DOHH2 (cell line): ENCODE results near the gene SCGB1C2.

Experiments used
- H3F3A ChIP-seq: fragments of 200-600 bp; sonication (generic), shearing (Covaris generic); 2 replicates; pipeline ENCODE4 v1.6.0; 2016; ENCODE audit warnings: antibody characterized with exemption, mild to moderate bottlenecking; ENCODE audit not compliant: control insufficient read depth, insufficient read depth
- H3K27ac ChIP-seq: fragments of 200-600 bp; sonication (generic); 2 replicates; pipeline ENCODE4 v1.5.1; 2014; ENCODE audit warnings: low read depth, mild to moderate bottlenecking, low read length, moderate library complexity
- H3K27me3 ChIP-seq: fragments of 200-600 bp; sonication (generic); 2 replicates; pipeline ENCODE4 v1.6.1; 2014; ENCODE audit warnings: mild to moderate bottlenecking, low read length, mixed read lengths; ENCODE audit not compliant: control insufficient read depth
- H3K36me3 ChIP-seq: fragments of 200-600 bp; sonication (generic); 2 replicates; pipeline ENCODE4 v1.6.1; 2014; ENCODE audit warnings: mild to moderate bottlenecking, low read length, moderate library complexity, mixed read lengths; ENCODE audit not compliant: control insufficient read depth
- H3K4me1 ChIP-seq: fragments of 200-600 bp; sonication (generic); 2 replicates; pipeline ENCODE4 v1.6.1; 2014; ENCODE audit warnings: mild to moderate bottlenecking, low read length, mixed read lengths; ENCODE audit not compliant: control insufficient read depth
- H3K4me2 ChIP-seq: fragments of 200-600 bp; sonication (generic); 2 replicates; pipeline ENCODE4 v1.6.0; 2014; ENCODE audit warnings: mild to moderate bottlenecking, low read length, moderate library complexity
- H3K4me3 ChIP-seq: fragments of 200-600 bp; sonication (generic); 2 replicates; pipeline ENCODE4 v1.5.1; 2014; ENCODE audit warnings: mild to moderate bottlenecking, low read length, mixed read lengths
- H3K79me2 ChIP-seq: fragments of 200-600 bp; sonication (generic); 2 replicates; pipeline ENCODE4 v1.6.1; 2014; ENCODE audit warnings: mild to moderate bottlenecking, low read length, mixed read lengths; ENCODE audit not compliant: control insufficient read depth
- H3K9me2 ChIP-seq: fragments of 200-600 bp; sonication (generic); replicated peaks from 2 replicates; pipeline ENCODE4 v1.6.1; 2014; ENCODE audit warnings: mild to moderate bottlenecking, low read length, mixed read lengths; ENCODE audit not compliant: control insufficient read depth
- H3K9me3 ChIP-seq: fragments of 200-600 bp; sonication (generic); 2 replicates; pipeline ENCODE4 v1.6.1; 2014; ENCODE audit warnings: antibody characterized with exemption, low read length, mixed read lengths; ENCODE audit not compliant: control insufficient read depth, insufficient read depth
- H4K20me1 ChIP-seq: fragments of 200-600 bp; sonication (generic); 2 replicates; pipeline ENCODE4 v1.6.0; 2014; ENCODE audit warnings: low read depth, mild to moderate bottlenecking, antibody characterized with exemption, low read length, moderate library complexity; ENCODE audit not compliant: control insufficient read depth, insufficient read depth
- EZH2phosphoT487 ChIP-seq: fragments of 200-600 bp; sonication (generic); IDR thresholded peaks from 2 replicates; pipeline ENCODE4 v1.6.1; 2017; ENCODE audit warnings: borderline replicate concordance, mild to moderate bottlenecking, antibody characterized with exemption, low read length, moderate library complexity, mixed read lengths
- TF ChIP-seq, protein P1 (sequence below): fragments of 200-600 bp; sonication (generic); IDR thresholded peaks from one replicate; pipeline ENCODE4 v1.5.1; 2014; ENCODE audit warnings: antibody characterized with exemption, mild to moderate bottlenecking, low read depth, low read length; ENCODE audit not compliant: poor library complexity, severe bottlenecking

The SCGB1C2 gene

GRCh38 chr17:143785-144281 is 6.5 kb downstream of the SCGB1C2 start:
- H3K4me1 ChIP-seq, result no peaks in the 10 kb centered on the region
- H3K27ac ChIP-seq, result no peak overlapping the region
- H3K9me3 ChIP-seq, result no peaks in the 10 kb centered on the region
- H3K79me2 ChIP-seq, result no peaks in the 10 kb centered on the region
- H3K4me3 ChIP-seq, result no peak overlapping the region
- no peaks in the 10 kb centered on the region for H3K9me2 ChIP-seq
- TF ChIP-seq, protein P1, sequence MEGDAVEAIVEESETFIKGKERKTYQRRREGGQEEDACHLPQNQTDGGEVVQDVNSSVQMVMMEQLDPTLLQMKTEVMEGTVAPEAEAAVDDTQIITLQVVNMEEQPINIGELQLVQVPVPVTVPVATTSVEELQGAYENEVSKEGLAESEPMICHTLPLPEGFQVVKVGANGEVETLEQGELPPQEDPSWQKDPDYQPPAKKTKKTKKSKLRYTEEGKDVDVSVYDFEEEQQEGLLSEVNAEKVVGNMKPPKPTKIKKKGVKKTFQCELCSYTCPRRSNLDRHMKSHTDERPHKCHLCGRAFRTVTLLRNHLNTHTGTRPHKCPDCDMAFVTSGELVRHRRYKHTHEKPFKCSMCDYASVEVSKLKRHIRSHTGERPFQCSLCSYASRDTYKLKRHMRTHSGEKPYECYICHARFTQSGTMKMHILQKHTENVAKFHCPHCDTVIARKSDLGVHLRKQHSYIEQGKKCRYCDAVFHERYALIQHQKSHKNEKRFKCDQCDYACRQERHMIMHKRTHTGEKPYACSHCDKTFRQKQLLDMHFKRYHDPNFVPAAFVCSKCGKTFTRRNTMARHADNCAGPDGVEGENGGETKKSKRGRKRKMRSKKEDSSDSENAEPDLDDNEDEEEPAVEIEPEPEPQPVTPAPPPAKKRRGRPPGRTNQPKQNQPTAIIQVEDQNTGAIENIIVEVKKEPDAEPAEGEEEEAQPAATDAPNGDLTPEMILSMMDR, result peak; percentile 79
- no peak for TF ChIP-seq EZH2phosphoT487
- H3K4me2 ChIP-seq, result no peak overlapping the region
- H4K20me1 ChIP-seq, result no peaks in the 10 kb centered on the region
- no peaks in the 10 kb centered on the region for H3K36me3 ChIP-seq
- H3F3A ChIP-seq, result no peaks in the 10 kb centered on the region
- no peaks in the 10 kb centered on the region for H3K27me3 ChIP-seq

- no peak overlapping the region for H3K4me2 ChIP-seq
- H3K9me3 ChIP-seq, result no peaks in the 10 kb centered on the region
- H3K36me3 ChIP-seq, result no peaks in the 10 kb centered on the region
- H3K9me2 ChIP-seq, result no peaks in the 10 kb centered on the region
- H3K27ac ChIP-seq, result no peak overlapping the region
- no peaks in the 10 kb centered on the region for H4K20me1 ChIP-seq
- TF ChIP-seq, protein P1, result no peak
- TF ChIP-seq EZH2phosphoT487, result no peak
- no peak overlapping the region for H3K4me3 ChIP-seq
- H3K27me3 ChIP-seq, result no peaks in the 10 kb centered on the region
- H3K79me2 ChIP-seq, result no peaks in the 10 kb centered on the region
- H3F3A ChIP-seq, result no peaks in the 10 kb centered on the region
- no peaks in the 10 kb centered on the region for H3K4me1 ChIP-seq
These were observed 7.7 kb downstream of the SCGB1C2 start for GRCh38 chr17:144936-145670.

DNA sequence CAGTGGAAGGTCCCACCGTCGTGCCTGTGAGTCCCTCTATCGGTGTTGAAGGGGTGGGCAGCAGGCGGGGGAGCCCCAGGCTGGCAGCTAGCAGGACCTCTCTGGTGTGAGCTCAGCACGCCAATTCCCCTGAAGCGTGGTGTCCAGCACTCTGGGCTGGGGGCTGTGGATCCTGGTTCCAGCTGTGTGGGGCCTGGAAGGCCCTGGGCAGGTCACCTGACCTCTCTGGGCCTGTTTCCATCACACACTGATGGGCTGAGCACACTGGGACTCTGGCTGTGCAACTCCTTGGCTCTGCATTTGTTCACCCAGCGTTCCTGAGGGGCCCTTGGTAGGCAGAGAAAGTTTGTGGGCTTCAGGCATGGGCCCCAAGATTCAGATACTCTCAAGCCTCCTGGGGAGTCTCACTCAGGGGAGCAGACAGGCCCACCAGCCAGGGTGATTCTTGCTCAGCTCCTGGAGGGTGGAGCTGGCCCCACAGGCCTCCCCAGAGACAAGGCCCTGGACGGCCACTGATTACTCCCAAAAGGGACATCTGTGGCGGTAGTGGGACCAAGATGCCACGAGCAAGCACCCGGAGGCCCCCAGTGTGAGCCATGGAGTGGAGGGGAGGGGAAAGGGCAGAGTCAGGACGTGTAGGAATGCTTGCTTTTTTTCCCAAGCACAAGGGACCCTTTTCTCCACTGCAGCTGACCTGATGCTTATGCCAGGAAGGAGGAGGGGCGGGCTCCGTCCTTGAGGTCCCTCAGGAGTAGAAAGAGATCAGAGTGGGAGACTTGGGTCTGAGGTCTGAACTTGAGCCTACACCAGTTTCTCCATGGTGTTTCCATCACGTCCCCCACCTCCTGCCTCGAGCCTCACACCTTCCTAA is 8.5 kb downstream of the SCGB1C2 start:
- H3K36me3 ChIP-seq, result no peaks in the 10 kb centered on the region
- no peaks in the 10 kb centered on the region for H3K27me3 ChIP-seq

More for the DNA sequence above, 8.5 kb downstream of the SCGB1C2 start:
- no peak overlapping the region for H3K27ac ChIP-seq
- H3K9me3 ChIP-seq, result no peaks in the 10 kb centered on the region
- H3K4me3 ChIP-seq, result no peak overlapping the region
- no peaks in the 10 kb centered on the region for H4K20me1 ChIP-seq
- no peaks in the 10 kb centered on the region for H3K4me1 ChIP-seq
- no peak overlapping the region for H3K4me2 ChIP-seq
- TF ChIP-seq, protein P1, result no peak
- TF ChIP-seq EZH2phosphoT487, result no peak
- no peaks in the 10 kb centered on the region for H3K79me2 ChIP-seq
- H3F3A ChIP-seq, result no peaks in the 10 kb centered on the region
- no peaks in the 10 kb centered on the region for H3K9me2 ChIP-seq
